Keratinocyte (primary cell): ENCODE measurements around the gene CACNG7. TPM values are rescaled to one million over a fixed set of nuclear protein-coding genes. Genes with fewer than 3 reads are reported as not detected.

Experiments
- DNase-seq: peaks from one replicate; pipeline ENCODE4 v3.0.0-alpha.2; 2011; ENCODE audit warnings: low read depth, missing footprints, low spot score
- FAIRE-seq: peaks from 2 replicates; lab custom pipeline; 2011; peaks lifted over from hg19 to GRCh38; lab: Jason Lieb, UNC
- H2AFZ ChIP-seq: 2 replicates; pipeline ENCODE4 v1.6.0; 2012; ENCODE audit warnings: low read length, control low read depth, inconsistent platforms; ENCODE audit not compliant: control insufficient read depth
- H3K27ac ChIP-seq: 2 replicates; pipeline ENCODE4 v1.5.1; 2011; ENCODE audit warnings: low read length; ENCODE audit not compliant: control insufficient read depth, insufficient read depth
- H3K27me3 ChIP-seq: 3 replicates; pipeline ENCODE4 v1.6.0; 2011; ENCODE audit warnings: low read length; ENCODE audit not compliant: control insufficient read depth, insufficient read depth; ENCODE audit errors: extremely low read depth
- H3K36me3 ChIP-seq, 2 experiments: 2 replicates in 1 of 2; 3 replicates in 1 of 2; pipeline ENCODE4 v1.5.1; 2011; ENCODE audit warnings: low read length in 2 of 2, mild to moderate bottlenecking in 1 of 2; ENCODE audit not compliant: control insufficient read depth in 2 of 2, insufficient read depth in 2 of 2; ENCODE audit errors: extremely low read depth in 1 of 2
- H3K4me1 ChIP-seq: 3 replicates; pipeline ENCODE4 v1.5.1; 2011; ENCODE audit warnings: low read length; ENCODE audit not compliant: control insufficient read depth, insufficient read depth; ENCODE audit errors: extremely low read depth
- H3K4me2 ChIP-seq: 3 replicates; pipeline ENCODE4 v1.6.0; 2011; ENCODE audit warnings: low read depth, low read length; ENCODE audit not compliant: control insufficient read depth, insufficient read depth; ENCODE audit errors: extremely low read depth
- H3K4me3 ChIP-seq, 3 experiments: fragments of 200-600 bp in 1 of 3; sonication (generic) in 1 of 3; 2 replicates in 2 of 3; 3 replicates in 1 of 3; pipeline ENCODE4 v1.5.1; 2011 to 2016; ENCODE audit warnings: low read length in 3 of 3, mild to moderate bottlenecking in 3 of 3, control low read depth in 2 of 3, inconsistent platforms in 1 of 3, low read depth in 1 of 3, mixed read lengths in 1 of 3, mixed run types in 1 of 3, moderate library complexity in 1 of 3; ENCODE audit not compliant: control insufficient read depth in 2 of 3, insufficient read depth in 2 of 3; ENCODE audit errors: extremely low read depth in 1 of 3
- H3K79me2 ChIP-seq: 2 replicates; pipeline ENCODE4 v1.6.0; 2012; ENCODE audit warnings: low read length; ENCODE audit not compliant: control insufficient read depth, insufficient read depth
- H3K9ac ChIP-seq: 3 replicates; pipeline ENCODE4 v1.6.0; 2011; ENCODE audit warnings: low read length; ENCODE audit not compliant: control insufficient read depth, insufficient read depth; ENCODE audit errors: extremely low read depth
- H3K9me1 ChIP-seq: 3 replicates; pipeline ENCODE4 v1.6.0; 2011; ENCODE audit warnings: low read length; ENCODE audit not compliant: control insufficient read depth, insufficient read depth; ENCODE audit errors: extremely low read depth
- H3K9me3 ChIP-seq: 2 replicates; pipeline ENCODE4 v1.5.1; 2012; ENCODE audit warnings: low read depth, low read length; ENCODE audit not compliant: control insufficient read depth
- H4K20me1 ChIP-seq: 3 replicates; pipeline ENCODE4 v1.6.0; 2011; ENCODE audit warnings: low read length; ENCODE audit not compliant: control insufficient read depth, insufficient read depth; ENCODE audit errors: extremely low read depth
- EZH2 ChIP-seq: IDR thresholded peaks from one replicate; pipeline ENCODE4 v1.6.1; 2012; ENCODE audit warnings: inconsistent platforms, mild to moderate bottlenecking, low read length, moderate library complexity
- dilution Hi-C: fragments of 300-500 bp; cut with MboI; formaldehyde crosslinking; loops from one replicate; pipeline ENCODE4 v1.7.0; 2020; ENCODE audit warnings: low sequenced_read_pairs; ENCODE audit not compliant: extremely low pct_ligation_motif_present
- polyA plus RNA-seq, 5 experiments: library from polyadenylated mRNA; depleted of rRNA in 3 of 5; stranded (reverse) in 3 of 5; stranded (forward) in 1 of 5; unstranded in 1 of 5; fragments of >200 nt; gene quantifications; 1 replicate in 1 of 5; 2 replicates in 3 of 5; 3 replicates in 1 of 5; pipeline versions ENCODE4 v1.2.1 to v1.2.3, GENCODE V29; 2011 to 2012; ENCODE audit warnings: missing spikeins in 2 of 5, low read depth in 1 of 5, low replicate concordance in 1 of 5
- TF ChIP-seq, protein P1 (sequence below), 3 experiments: IDR thresholded peaks in 1 of 3; conservative IDR thresholded peaks in 1 of 3; optimal IDR thresholded peaks in 1 of 3; 2 replicates in 2 of 3; 3 replicates in 1 of 3; pipeline versions ENCODE3 to v1.5.1; 2011; ENCODE audit warnings: low read length in 3 of 3, mild to moderate bottlenecking in 3 of 3, moderate library complexity in 2 of 3, control low read depth in 1 of 3, inconsistent platforms in 1 of 3; ENCODE audit not compliant: insufficient read depth in 2 of 3; ENCODE audit errors: extremely low read depth in 1 of 3

CACNG7 gene
- polyA plus RNA-seq, 1 donor (not counting 4 experiments of a cell fraction or from before 2014, with no cell fraction given): not detected

DNA sequence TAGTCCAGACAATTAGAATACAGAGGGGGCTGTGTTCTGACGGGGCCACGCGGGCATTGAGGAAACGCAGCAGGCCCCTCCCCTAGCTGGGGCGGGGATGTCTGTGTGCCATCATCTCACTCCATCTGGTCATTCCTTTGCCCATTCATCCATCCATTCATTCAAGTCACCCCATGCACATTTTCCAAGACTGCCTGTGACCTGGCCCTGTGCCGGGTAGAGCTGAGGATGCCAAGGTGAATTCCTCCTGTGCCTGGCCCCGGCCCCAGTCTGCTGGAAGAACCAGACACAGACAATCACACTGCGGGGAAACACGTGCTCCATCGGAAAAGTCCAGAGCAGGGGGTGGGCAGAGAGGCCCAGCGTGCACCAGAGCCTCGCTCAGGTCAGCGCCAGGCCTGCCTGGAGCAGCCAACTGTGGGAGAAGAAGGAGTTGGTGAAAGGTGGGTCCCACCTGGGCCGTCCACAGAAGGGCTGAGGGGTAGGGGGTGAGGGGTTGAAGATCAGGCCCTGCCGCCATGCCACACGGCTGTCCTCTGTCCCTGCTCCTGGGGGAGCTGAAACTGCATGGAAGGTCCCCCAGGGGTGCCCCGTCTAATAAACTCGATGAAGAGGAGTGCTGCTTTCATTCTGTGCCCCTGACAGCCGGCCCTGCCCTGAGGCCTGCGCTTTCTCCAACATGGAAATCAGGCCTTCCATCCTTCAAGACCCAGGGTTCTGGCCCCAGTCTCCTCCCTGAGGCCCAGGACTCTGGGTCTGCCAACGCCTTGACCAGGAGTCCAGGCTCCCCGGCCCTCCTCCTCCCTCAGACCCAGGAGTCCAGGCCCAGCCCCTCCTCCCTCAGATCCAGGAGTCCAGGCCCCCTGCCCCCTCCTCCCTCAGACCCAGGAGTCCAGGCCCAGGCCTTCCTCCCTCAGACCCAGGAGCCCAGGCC is 80.8 kb downstream of the CACNG7 start:
- no peak for FAIRE-seq

DNA sequence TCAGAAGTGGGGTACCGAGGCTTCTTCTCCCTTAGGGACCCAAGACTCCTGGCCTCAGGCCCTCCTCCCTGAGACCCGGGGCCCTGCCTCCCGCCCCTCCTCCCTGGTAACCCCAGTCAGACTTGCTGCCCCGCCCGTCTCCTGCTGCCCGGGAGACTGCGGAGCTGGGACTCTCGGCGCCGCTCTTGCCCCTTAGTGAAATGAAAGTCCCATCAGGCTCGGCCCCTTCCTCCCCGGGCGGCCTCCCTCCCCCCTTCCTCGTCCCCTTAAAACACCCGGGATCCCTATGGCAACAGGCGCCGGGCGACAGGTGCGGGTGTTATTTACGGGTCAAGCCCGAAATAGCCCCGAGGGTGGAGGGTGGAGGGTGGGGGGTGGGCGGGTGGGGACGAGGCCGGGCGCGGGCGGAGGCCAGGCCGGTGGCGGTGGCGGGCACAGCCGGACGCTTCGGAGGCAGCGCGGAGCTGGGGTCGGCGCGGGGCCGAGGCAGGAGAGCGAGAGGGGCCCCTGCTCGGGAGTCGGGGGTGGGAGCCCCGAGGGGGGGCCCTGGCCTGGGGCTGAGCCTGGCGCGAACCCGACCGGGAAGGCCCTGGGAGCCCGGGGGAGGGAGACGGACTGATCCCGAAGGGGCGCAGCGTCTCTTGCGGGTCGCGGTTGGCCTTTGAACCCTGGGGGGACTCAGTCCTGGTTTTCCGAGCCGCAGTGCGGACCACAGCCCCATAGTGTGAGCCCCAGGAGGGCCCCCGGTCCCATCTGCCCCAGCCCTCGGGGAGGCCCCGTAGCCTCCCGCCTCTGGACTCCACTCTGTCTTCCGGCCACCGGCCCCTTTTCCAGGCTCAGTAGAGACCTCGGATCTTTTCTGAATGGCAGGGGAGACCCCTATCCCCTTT is 82.4 kb downstream of the CACNG7 start, which contains the start of gene CACNG6:
Gene CACNG6 (plus strand): TSS at position 414 of the 890 bp plus-strand sequence. CDS start 1,241 bp downstream, outside the sequence.
- H3K4me3 ChIP-seq: no peak within 1 kb of the TSS
- FAIRE-seq: no peak
- H3K36me3 ChIP-seq: no peaks in the 10 kb centered on the region
- no peak within 1 kb of the TSS for H2AFZ ChIP-seq
- H3K9ac ChIP-seq: no peak within 1 kb of the TSS
- H3K4me1 ChIP-seq: no peaks in the 10 kb centered on the region
- no peaks in the 10 kb centered on the region for H3K79me2 ChIP-seq
- H3K27me3 ChIP-seq: peaks cover 32% of the 10 kb centered on the region
- no peak within 1 kb of the TSS for H3K27ac ChIP-seq
- no peaks in the 10 kb centered on the region for H3K9me3 ChIP-seq
- dilution Hi-C loops: no loop called here
- H4K20me1 ChIP-seq: no peaks in the 10 kb centered on the region
- TF ChIP-seq, protein P1, sequence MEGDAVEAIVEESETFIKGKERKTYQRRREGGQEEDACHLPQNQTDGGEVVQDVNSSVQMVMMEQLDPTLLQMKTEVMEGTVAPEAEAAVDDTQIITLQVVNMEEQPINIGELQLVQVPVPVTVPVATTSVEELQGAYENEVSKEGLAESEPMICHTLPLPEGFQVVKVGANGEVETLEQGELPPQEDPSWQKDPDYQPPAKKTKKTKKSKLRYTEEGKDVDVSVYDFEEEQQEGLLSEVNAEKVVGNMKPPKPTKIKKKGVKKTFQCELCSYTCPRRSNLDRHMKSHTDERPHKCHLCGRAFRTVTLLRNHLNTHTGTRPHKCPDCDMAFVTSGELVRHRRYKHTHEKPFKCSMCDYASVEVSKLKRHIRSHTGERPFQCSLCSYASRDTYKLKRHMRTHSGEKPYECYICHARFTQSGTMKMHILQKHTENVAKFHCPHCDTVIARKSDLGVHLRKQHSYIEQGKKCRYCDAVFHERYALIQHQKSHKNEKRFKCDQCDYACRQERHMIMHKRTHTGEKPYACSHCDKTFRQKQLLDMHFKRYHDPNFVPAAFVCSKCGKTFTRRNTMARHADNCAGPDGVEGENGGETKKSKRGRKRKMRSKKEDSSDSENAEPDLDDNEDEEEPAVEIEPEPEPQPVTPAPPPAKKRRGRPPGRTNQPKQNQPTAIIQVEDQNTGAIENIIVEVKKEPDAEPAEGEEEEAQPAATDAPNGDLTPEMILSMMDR (optimal IDR thresholded peaks at IDR 0.05 in 1 of 3, IDR thresholded peaks at IDR 0.05 in 1 of 3, conservative IDR thresholded peaks at IDR 0.05 in 1 of 3; ENCODE audit: extremely low read depth in 1 of 3, insufficient read depth in 2 of 3, low read length in 3 of 3): no peak
- TF ChIP-seq EZH2: no peak
- no peaks in the 10 kb centered on the region for H3K9me1 ChIP-seq
- no peak for DNase-seq
- H3K4me2 ChIP-seq: no peak within 1 kb of the TSS

More for the DNA sequence above, 80.8 kb downstream of the CACNG7 start:
- TF ChIP-seq, protein P1 (optimal IDR thresholded peaks at IDR 0.05 in 1 of 3, IDR thresholded peaks at IDR 0.05 in 1 of 3, conservative IDR thresholded peaks at IDR 0.05 in 1 of 3; ENCODE audit: extremely low read depth in 1 of 3, insufficient read depth in 2 of 3, low read length in 3 of 3): no peak
- TF ChIP-seq EZH2: no peak
- H3K9me3 ChIP-seq: no peaks in the 10 kb centered on the region
- H3K36me3 ChIP-seq: no peaks in the 10 kb centered on the region
- peaks cover 32% of the 10 kb centered on the region for H3K27me3 ChIP-seq
- no peaks in the 10 kb centered on the region for H3K79me2 ChIP-seq
- dilution Hi-C loops: no loop called here
- DNase-seq: no peak
- H3K4me1 ChIP-seq: no peaks in the 10 kb centered on the region
- no peak overlapping the region for H3K9ac ChIP-seq
- H3K4me3 ChIP-seq: no peak overlapping the region
- no peak overlapping the region for H3K4me2 ChIP-seq
- no peaks in the 10 kb centered on the region for H4K20me1 ChIP-seq
- H2AFZ ChIP-seq: no peak overlapping the region
- H3K27ac ChIP-seq: no peak overlapping the region
- H3K9me1 ChIP-seq: no peaks in the 10 kb centered on the region
